Measurements from ENCODE around the gene FXYD7. TPM values are rescaled to one million over a fixed set of nuclear protein-coding genes. Genes with fewer than 3 reads are reported as not detected.

The FXYD7 gene
- polyA plus RNA-seq, 1 donor from 2014 or later, result 35.7 TPM

DNA sequence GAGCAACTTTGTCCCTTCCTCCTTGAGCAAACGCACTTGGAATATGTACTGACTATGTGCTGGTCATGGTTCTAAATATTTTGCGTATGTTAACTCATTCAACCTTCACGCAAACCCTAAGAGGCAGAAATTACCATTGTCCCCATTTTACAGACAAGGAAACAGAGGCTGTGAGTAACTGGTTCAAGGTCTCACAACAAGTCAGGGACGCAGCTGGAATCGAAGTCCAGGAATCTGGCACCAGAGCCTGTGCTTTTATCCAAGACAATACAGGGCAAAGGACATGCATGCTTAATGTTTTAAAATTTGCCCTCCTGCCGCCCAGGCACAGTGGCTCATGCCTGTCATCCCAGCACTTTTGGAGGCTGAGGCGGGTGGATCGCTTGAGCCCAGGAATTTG lies 16.6 kb downstream of the FXYD7 start:
- H3K4me3 ChIP-seq (ENCODE audit: low read length), result no peak overlapping the region
- no peak overlapping the region for H3K9ac ChIP-seq (ENCODE audit: low read length)
- H4K20me1 ChIP-seq (ENCODE audit: insufficient read depth), result no peaks in the 10 kb centered on the region
- no peaks in the 10 kb centered on the region for H3F3A ChIP-seq (ENCODE audit: insufficient read depth, low read length, poor library complexity, severe bottlenecking)
- no peaks in the 10 kb centered on the region for H3K9me3 ChIP-seq (ENCODE audit: low read length)
- H3K36me3 ChIP-seq (ENCODE audit: insufficient read depth, low read length), result no peaks in the 10 kb centered on the region
- TF ChIP-seq RAD21 (conservative IDR thresholded peaks at IDR 0.05) (no peak), EP300 (conservative IDR thresholded peaks at IDR 0.05; ENCODE audit: poor library complexity, severe bottlenecking) (no peak), POLR2AphosphoS5 (IDR thresholded peaks at IDR 0.05) (no peak), EZH2 (IDR thresholded peaks at IDR 0.05; ENCODE audit: borderline replicate concordance, insufficient read depth, low read length, poor library complexity, severe bottlenecking) (no peak), TAF1 (IDR thresholded peaks at IDR 0.05; ENCODE audit: low read depth) (no peak), MXI1 (conservative IDR thresholded peaks at IDR 0.05; ENCODE audit: poor library complexity, severe bottlenecking) (no peak), SMC3 (conservative IDR thresholded peaks at IDR 0.05; ENCODE audit: poor library complexity) (no peak)
- TF ChIP-seq, protein P1, sequence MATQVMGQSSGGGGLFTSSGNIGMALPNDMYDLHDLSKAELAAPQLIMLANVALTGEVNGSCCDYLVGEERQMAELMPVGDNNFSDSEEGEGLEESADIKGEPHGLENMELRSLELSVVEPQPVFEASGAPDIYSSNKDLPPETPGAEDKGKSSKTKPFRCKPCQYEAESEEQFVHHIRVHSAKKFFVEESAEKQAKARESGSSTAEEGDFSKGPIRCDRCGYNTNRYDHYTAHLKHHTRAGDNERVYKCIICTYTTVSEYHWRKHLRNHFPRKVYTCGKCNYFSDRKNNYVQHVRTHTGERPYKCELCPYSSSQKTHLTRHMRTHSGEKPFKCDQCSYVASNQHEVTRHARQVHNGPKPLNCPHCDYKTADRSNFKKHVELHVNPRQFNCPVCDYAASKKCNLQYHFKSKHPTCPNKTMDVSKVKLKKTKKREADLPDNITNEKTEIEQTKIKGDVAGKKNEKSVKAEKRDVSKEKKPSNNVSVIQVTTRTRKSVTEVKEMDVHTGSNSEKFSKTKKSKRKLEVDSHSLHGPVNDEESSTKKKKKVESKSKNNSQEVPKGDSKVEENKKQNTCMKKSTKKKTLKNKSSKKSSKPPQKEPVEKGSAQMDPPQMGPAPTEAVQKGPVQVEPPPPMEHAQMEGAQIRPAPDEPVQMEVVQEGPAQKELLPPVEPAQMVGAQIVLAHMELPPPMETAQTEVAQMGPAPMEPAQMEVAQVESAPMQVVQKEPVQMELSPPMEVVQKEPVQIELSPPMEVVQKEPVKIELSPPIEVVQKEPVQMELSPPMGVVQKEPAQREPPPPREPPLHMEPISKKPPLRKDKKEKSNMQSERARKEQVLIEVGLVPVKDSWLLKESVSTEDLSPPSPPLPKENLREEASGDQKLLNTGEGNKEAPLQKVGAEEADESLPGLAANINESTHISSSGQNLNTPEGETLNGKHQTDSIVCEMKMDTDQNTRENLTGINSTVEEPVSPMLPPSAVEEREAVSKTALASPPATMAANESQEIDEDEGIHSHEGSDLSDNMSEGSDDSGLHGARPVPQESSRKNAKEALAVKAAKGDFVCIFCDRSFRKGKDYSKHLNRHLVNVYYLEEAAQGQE (IDR thresholded peaks at IDR 0.05; ENCODE audit: borderline replicate concordance), result no peak
- TF ChIP-seq, protein P2, sequence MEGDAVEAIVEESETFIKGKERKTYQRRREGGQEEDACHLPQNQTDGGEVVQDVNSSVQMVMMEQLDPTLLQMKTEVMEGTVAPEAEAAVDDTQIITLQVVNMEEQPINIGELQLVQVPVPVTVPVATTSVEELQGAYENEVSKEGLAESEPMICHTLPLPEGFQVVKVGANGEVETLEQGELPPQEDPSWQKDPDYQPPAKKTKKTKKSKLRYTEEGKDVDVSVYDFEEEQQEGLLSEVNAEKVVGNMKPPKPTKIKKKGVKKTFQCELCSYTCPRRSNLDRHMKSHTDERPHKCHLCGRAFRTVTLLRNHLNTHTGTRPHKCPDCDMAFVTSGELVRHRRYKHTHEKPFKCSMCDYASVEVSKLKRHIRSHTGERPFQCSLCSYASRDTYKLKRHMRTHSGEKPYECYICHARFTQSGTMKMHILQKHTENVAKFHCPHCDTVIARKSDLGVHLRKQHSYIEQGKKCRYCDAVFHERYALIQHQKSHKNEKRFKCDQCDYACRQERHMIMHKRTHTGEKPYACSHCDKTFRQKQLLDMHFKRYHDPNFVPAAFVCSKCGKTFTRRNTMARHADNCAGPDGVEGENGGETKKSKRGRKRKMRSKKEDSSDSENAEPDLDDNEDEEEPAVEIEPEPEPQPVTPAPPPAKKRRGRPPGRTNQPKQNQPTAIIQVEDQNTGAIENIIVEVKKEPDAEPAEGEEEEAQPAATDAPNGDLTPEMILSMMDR (IDR thresholded peaks at IDR 0.05; ENCODE audit: poor library complexity, severe bottlenecking), result no peak
- peaks cover 22% of the 10 kb centered on the region for H3K27me3 ChIP-seq (ENCODE audit: insufficient read depth, low read depth, low read length)
- no peaks in the 10 kb centered on the region for H3K79me2 ChIP-seq (replicated peaks; ENCODE audit: insufficient read depth, low read length)
- no peaks in the 10 kb centered on the region for H3K9me2 ChIP-seq (ENCODE audit: insufficient read depth, low read length)
- H3K4me2 ChIP-seq (ENCODE audit: low read length), result no peak overlapping the region
- no peak overlapping the region for H2AFZ ChIP-seq (ENCODE audit: low read depth, low read length)
- H3K27ac ChIP-seq (ENCODE audit: low read length), result no peak overlapping the region

- no peak overlapping the region for H3K9ac ChIP-seq (ENCODE audit: low read length)
- H3K9me3 ChIP-seq (ENCODE audit: low read length), result no peaks in the 10 kb centered on the region
- no peaks in the 10 kb centered on the region for H3F3A ChIP-seq (ENCODE audit: insufficient read depth, low read length, poor library complexity, severe bottlenecking)
- H4K20me1 ChIP-seq (ENCODE audit: insufficient read depth), result no peaks in the 10 kb centered on the region
- no peak overlapping the region for H3K27ac ChIP-seq (ENCODE audit: low read length)
- no peaks in the 10 kb centered on the region for H3K36me3 ChIP-seq (ENCODE audit: insufficient read depth, low read length)
- no peaks in the 10 kb centered on the region for H3K9me2 ChIP-seq (ENCODE audit: insufficient read depth, low read length)
- H3K79me2 ChIP-seq (replicated peaks; ENCODE audit: insufficient read depth, low read length), result no peaks in the 10 kb centered on the region
- H3K4me2 ChIP-seq (ENCODE audit: low read length), result no peak overlapping the region
- H3K4me3 ChIP-seq (ENCODE audit: low read length), result no peak overlapping the region
- peaks cover 9% of the 10 kb centered on the region for H3K27me3 ChIP-seq (ENCODE audit: insufficient read depth, low read depth, low read length)
- no peak overlapping the region for H2AFZ ChIP-seq (ENCODE audit: low read depth, low read length)
- TF ChIP-seq, protein P2 (IDR thresholded peaks at IDR 0.05; ENCODE audit: poor library complexity, severe bottlenecking), result no peak
- TF ChIP-seq TAF1 (IDR thresholded peaks at IDR 0.05; ENCODE audit: low read depth) (no peak), RAD21 (conservative IDR thresholded peaks at IDR 0.05) (no peak)
Observed at GRCh38 chr19:35160629-35161433, 17.8 kb downstream of the FXYD7 start.

Measured in neural cell (in vitro differentiated cells).